Smooth muscle cell (in vitro differentiated cells): ENCODE data around the gene INPP5A. TPM values are rescaled to one million over a fixed set of nuclear protein-coding genes. Genes with fewer than 3 reads are reported as not detected.

ENCODE experiments used
- DNase-seq: peaks from one replicate; lab custom pipeline; 2025; ENCODE audit not compliant: unreplicated experiment; lab: John Stamatoyannopoulos, UW
- H2AFZ ChIP-seq: fragments of 200-600 bp; sonication (generic); 2 replicates; pipeline ENCODE4 v1.6.0; 2016; ENCODE audit warnings: antibody characterized with exemption, low read depth, mild to moderate bottlenecking
- H3F3A ChIP-seq: fragments of 200-600 bp; sonication (generic); 2 replicates; pipeline ENCODE4 v1.6.0; 2017; ENCODE audit warnings: antibody characterized with exemption, low read depth
- H3K27ac ChIP-seq: fragments of 200-600 bp; sonication (generic); 2 replicates; pipeline ENCODE4 v1.5.1; 2016; ENCODE audit warnings: low read depth, mild to moderate bottlenecking
- H3K27me3 ChIP-seq: fragments of 200-600 bp; sonication (generic); 2 replicates; pipeline ENCODE4 v1.6.1; 2016; ENCODE audit warnings: low read depth, mild to moderate bottlenecking
- H3K36me3 ChIP-seq: fragments of 200-600 bp; sonication (generic); 2 replicates; pipeline ENCODE4 v1.5.1; 2016; ENCODE audit warnings: low read depth
- H3K4me1 ChIP-seq: fragments of 200-600 bp; sonication (generic); 2 replicates; pipeline ENCODE4 v1.5.1; 2016; ENCODE audit warnings: low read depth
- H3K4me2 ChIP-seq: fragments of 200-600 bp; sonication (generic); 2 replicates; pipeline ENCODE4 v1.6.0; 2016; ENCODE audit warnings: mild to moderate bottlenecking
- H3K4me3 ChIP-seq: fragments of 200-600 bp; sonication (generic); 2 replicates; pipeline ENCODE4 v1.5.1; 2016; ENCODE audit warnings: mild to moderate bottlenecking
- H3K79me2 ChIP-seq: fragments of 200-600 bp; sonication (generic); 2 replicates; pipeline ENCODE4 v1.6.0; 2016; ENCODE audit warnings: low read depth, mild to moderate bottlenecking
- H3K9ac ChIP-seq: fragments of 200-600 bp; sonication (generic); 2 replicates; pipeline ENCODE4 v1.6.0; 2016; ENCODE audit warnings: low read depth
- H3K9me3 ChIP-seq: fragments of 200-600 bp; sonication (generic); replicated peaks from 2 replicates; pipeline ENCODE4 v1.5.1; 2016; ENCODE audit warnings: low read depth
- H4K20me1 ChIP-seq: fragments of 200-600 bp; sonication (generic); 2 replicates; pipeline ENCODE4 v1.6.0; 2016; ENCODE audit warnings: low read depth
- WGBS: methylation state at CpG from one replicate; pipeline ENCODE4 v1.1.7; 2016; ENCODE audit warnings: low lambda C conversion rate; 5-methylcytosine and 5-hydroxymethylcytosine counted together
- polyA plus RNA-seq: library from polyadenylated mRNA; unstranded; fragments of >200 nt; fragmentation: Nextera tagmentation; extraction: Ambion mirVana; gene quantifications from 2 replicates; pipeline ENCODE4 v1.2.1, GENCODE V29; 2016
- total RNA-seq: library from RNA; depleted of rRNA; stranded (reverse); fragments of >200 nt; gene quantifications from 2 replicates; pipeline ENCODE4 v1.2.3, GENCODE V29; 2014
- TF ChIP-seq, protein P1 (sequence below): fragments of 200-600 bp; sonication (generic); IDR thresholded peaks from 2 replicates; pipeline ENCODE4 v1.5.1; 2017; ENCODE audit warnings: borderline replicate concordance, mild to moderate bottlenecking, antibody characterized with exemption; ENCODE audit not compliant: insufficient read depth, poor library complexity, severe bottlenecking

The INPP5A gene
- total and polyA plus RNA-seq, 2 experiments from 2014 or later: 48.0 to 55.9 TPM

DNA sequence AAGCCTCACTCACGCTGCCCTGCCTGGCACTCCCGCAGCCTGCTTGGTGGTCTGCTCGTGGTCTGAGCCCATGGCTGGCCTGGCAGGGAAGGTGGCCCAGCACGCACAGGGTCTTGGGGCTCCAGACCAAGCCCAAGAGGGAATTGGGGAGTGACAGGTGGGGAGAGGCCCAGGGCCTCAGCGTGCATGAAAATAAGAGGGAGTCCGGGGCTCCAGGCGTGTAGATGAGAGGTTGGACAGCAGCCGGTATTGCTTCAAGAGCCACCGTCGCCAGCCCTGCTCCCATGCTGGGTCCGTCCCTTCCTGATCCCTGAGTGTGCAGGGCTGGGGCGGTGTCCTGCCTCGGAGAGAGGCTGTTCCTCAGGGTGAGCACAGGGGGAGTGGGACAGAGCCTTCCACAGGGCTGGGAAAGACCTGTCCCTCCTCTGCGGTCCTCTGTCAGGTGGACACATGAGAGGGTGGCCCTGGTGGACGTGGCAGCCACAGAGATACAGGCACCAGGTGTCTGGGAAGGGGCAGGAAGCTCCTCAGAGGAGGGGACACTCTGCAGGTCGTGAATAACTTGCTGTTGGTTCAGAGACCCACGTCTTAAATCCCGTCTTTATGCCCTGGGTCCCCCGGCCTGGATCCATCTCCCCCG lies 113.1 kb downstream of the INPP5A start:
- Histone ChIP-seq H3K9me3 (no peaks in the 10 kb centered on the region), H3K4me1 (no peaks in the 10 kb centered on the region), H3K27ac (no peak overlapping the region), H3K4me2 (no peak overlapping the region), H3K9ac (no peak overlapping the region), H3K79me2 (no peaks in the 10 kb centered on the region), H3K27me3 (no peaks in the 10 kb centered on the region), H2AFZ (no peak overlapping the region), H3K4me3 (no peak overlapping the region), H4K20me1 (peaks cover 96% of the 10 kb centered on the region), H3K36me3 (no peaks in the 10 kb centered on the region), H3F3A (no peaks in the 10 kb centered on the region)
- no peak for DNase-seq
- TF ChIP-seq, protein P1, sequence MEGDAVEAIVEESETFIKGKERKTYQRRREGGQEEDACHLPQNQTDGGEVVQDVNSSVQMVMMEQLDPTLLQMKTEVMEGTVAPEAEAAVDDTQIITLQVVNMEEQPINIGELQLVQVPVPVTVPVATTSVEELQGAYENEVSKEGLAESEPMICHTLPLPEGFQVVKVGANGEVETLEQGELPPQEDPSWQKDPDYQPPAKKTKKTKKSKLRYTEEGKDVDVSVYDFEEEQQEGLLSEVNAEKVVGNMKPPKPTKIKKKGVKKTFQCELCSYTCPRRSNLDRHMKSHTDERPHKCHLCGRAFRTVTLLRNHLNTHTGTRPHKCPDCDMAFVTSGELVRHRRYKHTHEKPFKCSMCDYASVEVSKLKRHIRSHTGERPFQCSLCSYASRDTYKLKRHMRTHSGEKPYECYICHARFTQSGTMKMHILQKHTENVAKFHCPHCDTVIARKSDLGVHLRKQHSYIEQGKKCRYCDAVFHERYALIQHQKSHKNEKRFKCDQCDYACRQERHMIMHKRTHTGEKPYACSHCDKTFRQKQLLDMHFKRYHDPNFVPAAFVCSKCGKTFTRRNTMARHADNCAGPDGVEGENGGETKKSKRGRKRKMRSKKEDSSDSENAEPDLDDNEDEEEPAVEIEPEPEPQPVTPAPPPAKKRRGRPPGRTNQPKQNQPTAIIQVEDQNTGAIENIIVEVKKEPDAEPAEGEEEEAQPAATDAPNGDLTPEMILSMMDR: no peak
- WGBS: 93% methylated on average over 20 of the region's 20 CpGs

DNA sequence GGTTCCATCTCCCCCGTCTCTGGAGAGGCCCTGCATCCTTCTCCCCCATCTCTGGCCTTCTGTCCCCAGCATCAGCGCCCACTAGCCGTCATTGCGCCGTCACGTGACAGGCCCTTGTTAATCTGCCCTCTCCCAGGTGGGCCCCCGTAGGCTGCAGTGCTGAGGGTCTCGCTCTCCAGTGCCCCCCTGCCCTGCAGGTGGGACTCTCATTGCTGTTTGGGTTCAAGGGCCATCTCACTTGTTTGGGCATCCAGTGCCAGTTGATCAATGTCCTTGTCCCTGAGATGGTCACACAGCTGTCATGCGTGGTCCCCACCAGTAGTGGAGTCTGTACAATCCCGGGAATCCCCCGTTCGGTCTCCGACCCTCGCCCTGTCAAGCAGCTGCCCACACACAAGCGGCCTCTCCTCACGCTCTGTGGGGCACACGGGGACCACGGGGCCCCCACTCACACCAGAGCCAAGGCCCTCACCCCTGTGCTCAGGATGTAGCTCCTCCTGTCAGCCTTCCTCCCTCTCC lies 114.0 kb downstream of the INPP5A start:
- Histone ChIP-seq H2AFZ (no peak overlapping the region), H3K36me3 (no peaks in the 10 kb centered on the region), H3F3A (no peaks in the 10 kb centered on the region), H3K9ac (no peak overlapping the region), H3K79me2 (no peaks in the 10 kb centered on the region), H3K27ac (no peak overlapping the region), H4K20me1 (peaks cover 96% of the 10 kb centered on the region), H3K27me3 (no peaks in the 10 kb centered on the region), H3K4me1 (no peaks in the 10 kb centered on the region), H3K9me3 (no peaks in the 10 kb centered on the region), H3K4me3 (no peak overlapping the region), H3K4me2 (no peak overlapping the region)
- TF ChIP-seq, protein P1: no peak
- 97% methylated on average over 18 of the region's 18 CpGs for WGBS
- DNase-seq: no peak

DNA sequence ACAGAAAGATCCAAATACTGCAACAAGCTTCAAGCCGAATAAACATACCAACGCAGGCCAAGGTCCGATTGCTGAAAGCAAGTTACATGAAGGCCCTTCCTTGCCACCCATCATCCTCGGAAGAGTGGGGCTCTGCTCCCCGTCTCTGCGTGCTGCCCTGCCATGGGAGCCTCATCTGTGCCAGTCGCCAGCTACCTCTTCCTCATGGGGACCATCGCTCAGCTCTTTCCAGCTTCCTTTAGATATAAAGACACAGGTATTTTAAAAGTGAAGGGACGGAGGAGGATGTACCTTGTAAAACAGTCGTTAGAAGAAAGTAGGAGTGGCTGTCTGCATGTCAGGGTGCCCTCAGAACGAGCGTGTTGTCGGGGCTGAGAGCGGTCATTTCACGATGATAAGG lies 114.9 kb downstream of the INPP5A start:
- Histone ChIP-seq H4K20me1 (peaks cover 96% of the 10 kb centered on the region), H3K4me2 (no peak overlapping the region), H3K27me3 (no peaks in the 10 kb centered on the region), H3K4me1 (no peaks in the 10 kb centered on the region), H3K9ac (no peak overlapping the region), H3K27ac (no peak overlapping the region), H3K9me3 (no peaks in the 10 kb centered on the region), H2AFZ (no peak overlapping the region), H3K4me3 (no peak overlapping the region), H3F3A (no peaks in the 10 kb centered on the region), H3K36me3 (no peaks in the 10 kb centered on the region), H3K79me2 (no peaks in the 10 kb centered on the region)
- no peak for DNase-seq
- TF ChIP-seq, protein P1: no peak
- whole genome bisulfite sequencing: 97% methylated on average over 15 of the region's 15 CpGs
